ENCODE results near the gene WRAP73. TPM values are rescaled to one million over a fixed set of nuclear protein-coding genes. Genes with fewer than 3 reads are reported as not detected.

The WRAP73 gene
- 10 to 100 TPM; 34.2 to 34.8 TPM for total RNA-seq

GRCh38 chr1:3649342-3650247 is at the start of gene WRAP73:
WRAP73 (minus strand) TSS chr1:3650103; CDS start chr1:3649999, 104 bp downstream.

GRCh38 chr1:3651930-3652547 is 2.1 kb upstream of the WRAP73 start, which contains the start of gene TP73:
TP73 (plus strand) TSS chr1:3652516; CDS start chr1:3682366, 29,850 bp downstream.

GRCh38 chr1:3624200-3625136 is 25.4 kb downstream of the WRAP73 start, which contains the start of gene TPRG1L:
TPRG1L (plus strand) TSS chr1:3625015; CDS start chr1:3625073, 58 bp downstream.

GRCh38 chr1:3611170-3612019 is 38.5 kb downstream of the WRAP73 start, which contains the start of gene MEGF6:
MEGF6 (minus strand) TSS chr1:3611508; CDS start chr1:3611268, 240 bp downstream.

Other genes starting within 250 kb of the WRAP73 start
- under 1 TPM in 1 of 2 experiments, not detected in 1; 0.08 TPM for gene ARHGEF16, start 195.4 kb downstream of the WRAP73 start, total RNA-seq
- 10 to 100 TPM; 30.2 to 30.8 TPM for gene MEGF6, start 38.6 kb downstream of the WRAP73 start, total RNA-seq
- gene TPRG1L, start 25.1 kb downstream of the WRAP73 start, total RNA-seq: 10 to 100 TPM; 14.3 to 16.1 TPM
- 1 to 10 TPM; 2.9 to 3.2 TPM for gene TP73, start 2.4 kb upstream of the WRAP73 start, total RNA-seq
- not detected for gene CCDC27, start 102.3 kb upstream of the WRAP73 start, total RNA-seq
- gene SMIM1, start 122.6 kb upstream of the WRAP73 start, total RNA-seq: under 1 TPM; 0.43 to 0.89 TPM
- 10 to 100 TPM; 38.7 to 39.2 TPM for gene LRRC47, start 146.4 kb upstream of the WRAP73 start, total RNA-seq
- gene CEP104, start 207.1 kb upstream of the WRAP73 start, total RNA-seq: 10 to 100 TPM; 46.8 to 51.0 TPM
- 10 to 100 TPM in 1 of 2 experiments, 1 to 10 TPM in 1; 9.1 to 10.7 TPM for gene DFFB, start 207.4 kb upstream of the WRAP73 start, total RNA-seq